WTC11 (cell line): ENCODE measurements around the gene HDDC3. TPM values are rescaled to one million over a fixed set of nuclear protein-coding genes. Genes with fewer than 3 reads are reported as not detected.

Source experiments
- ATAC-seq: fragments of 200-7000 bp; cut with Tn5 transposase; 2 replicates; pipeline ENCODE4 v1.10.0; 2021; ENCODE audit warnings: mild to moderate bottlenecking, moderate library complexity
- CTCF ChIA-PET: fragments of 300-600 bp; sonication (Branson Sonifier 250); formaldehyde crosslinking; loops from one replicate; lab custom pipeline; 2021; ENCODE audit warnings: antibody characterized with exemption; lab: Charles Lee
- POLR2A ChIA-PET: fragments of 350-600 bp; sonication (Branson Sonifier 250); formaldehyde crosslinking; loops from one replicate; lab custom pipeline; 2021; ENCODE audit warnings: antibody characterized with exemption; lab: Charles Lee
- DNase-seq: peaks from one replicate; pipeline ENCODE4 v3.0.0; 2021; ENCODE audit warnings: low spot score
- H3K27ac Mint-ChIP-seq: 2 replicates; pipeline ENCODE4 v1.8.0; 2021; ENCODE audit warnings: mixed read lengths
- H3K27me3 Mint-ChIP-seq: 2 replicates; pipeline ENCODE4 v1.8.0; 2021; ENCODE audit warnings: low read depth, mild to moderate bottlenecking, moderate library complexity, mixed read lengths
- H3K36me3 Mint-ChIP-seq: 2 replicates; pipeline ENCODE4 v1.8.0; 2021; ENCODE audit warnings: mixed read lengths
- H3K4me1 Mint-ChIP-seq: 2 replicates; pipeline ENCODE4 v1.8.0; 2022; ENCODE audit warnings: mixed read lengths
- H3K4me3 Mint-ChIP-seq: 2 replicates; pipeline ENCODE4 v1.8.0; 2021; ENCODE audit warnings: mild to moderate bottlenecking, moderate library complexity, mixed read lengths
- H3K9me3 Mint-ChIP-seq: 2 replicates; pipeline ENCODE4 v1.8.0; 2021; ENCODE audit warnings: mixed read lengths
- ATF1 ChIP-seq: sonication (generic); formaldehyde crosslinking; IDR thresholded peaks from 2 replicates; pipeline ENCODE4 v1.8.1; 2023; ENCODE audit warnings: mild to moderate bottlenecking, moderate library complexity, missing genetic modification reagents
- CTCF ChIP-seq: fragments of 200-600 bp; IDR thresholded peaks from 2 replicates; pipeline ENCODE4 v1.8.0; 2022; ENCODE audit warnings: antibody characterized with exemption
- E2F4 ChIP-seq: sonication (generic); formaldehyde crosslinking; IDR thresholded peaks from 2 replicates; pipeline ENCODE4 v1.8.1; 2022; ENCODE audit warnings: low read depth, mild to moderate bottlenecking, moderate library complexity, missing genetic modification reagents, borderline replicate concordance
- ESRRA ChIP-seq: sonication (generic); formaldehyde crosslinking; IDR thresholded peaks from 2 replicates; pipeline ENCODE4 v1.8.1; 2022; ENCODE audit warnings: mild to moderate bottlenecking, missing genetic modification reagents, borderline replicate concordance
- GRHL2 ChIP-seq: fragments of 250-450 bp; sonication (Bioruptor Pico); IDR thresholded peaks from 2 replicates; pipeline ENCODE4 v1.8.0; 2022; ENCODE audit warnings: mild to moderate bottlenecking, moderate library complexity; ENCODE audit not compliant: insufficient replicate concordance, severe bottlenecking
- IRF2 ChIP-seq: sonication (generic); formaldehyde crosslinking; IDR thresholded peaks from 2 replicates; pipeline ENCODE4 v1.8.0; 2022; ENCODE audit warnings: low read depth, missing genetic modification reagents, borderline replicate concordance
- MAX ChIP-seq: sonication (generic); formaldehyde crosslinking; IDR thresholded peaks from 2 replicates; pipeline ENCODE4 v1.8.0; 2022; ENCODE audit warnings: mild to moderate bottlenecking, missing genetic modification reagents
- NFE2L1 ChIP-seq: sonication (generic); formaldehyde crosslinking; IDR thresholded peaks from 2 replicates; pipeline ENCODE4 v1.8.1; 2023; ENCODE audit warnings: missing genetic modification reagents
- RORB ChIP-seq: fragments of 250-450 bp; sonication (Bioruptor Pico); IDR thresholded peaks from 2 replicates; pipeline ENCODE4 v1.9.0; 2021; ENCODE audit warnings: mild to moderate bottlenecking
- STAT6 ChIP-seq: sonication (generic); formaldehyde crosslinking; conservative IDR thresholded peaks from 2 replicates; pipeline ENCODE4 v1.8.1; 2023; ENCODE audit warnings: mild to moderate bottlenecking, low read depth, missing genetic modification reagents, moderate library complexity
- TEAD4 ChIP-seq: sonication (generic); formaldehyde crosslinking; IDR thresholded peaks from 2 replicates; pipeline ENCODE4 v1.8.0; 2022; ENCODE audit warnings: mild to moderate bottlenecking, missing genetic modification reagents
- ZNF423 ChIP-seq: fragments of 250-450 bp; sonication (Bioruptor Pico); IDR thresholded peaks from 2 replicates; pipeline ENCODE4 v2.1.2; 2022; ENCODE audit warnings: mild to moderate bottlenecking, moderate library complexity
- ZNF425 ChIP-seq: fragments of 250-450 bp; sonication (Bioruptor Pico); conservative IDR thresholded peaks from 2 replicates; pipeline ENCODE4 v1.9.0; 2021; ENCODE audit warnings: mild to moderate bottlenecking
- ZNF512 ChIP-seq: sonication (generic); formaldehyde crosslinking; IDR thresholded peaks from 2 replicates; pipeline ENCODE4 v1.8.1; 2022; ENCODE audit warnings: missing genetic modification reagents, borderline replicate concordance
- total RNA-seq: library from RNA; stranded (reverse); gene quantifications from 3 replicates; pipeline ENCODE4 v1.2.3, GENCODE V29; 2021
- TF ChIP-seq, protein P1 (sequence below): fragments of 250-450 bp; sonication (Bioruptor Pico); IDR thresholded peaks from 2 replicates; pipeline ENCODE4 v1.9.0; 2021; ENCODE audit warnings: moderate library complexity, mild to moderate bottlenecking, inconsistent platforms, borderline replicate concordance
- TF ChIP-seq, protein P2 (sequence below): sonication (generic); formaldehyde crosslinking; IDR thresholded peaks from 2 replicates; pipeline ENCODE4 v1.8.1; 2023; ENCODE audit warnings: mild to moderate bottlenecking, missing genetic modification reagents, moderate library complexity

The HDDC3 gene
- total RNA-seq, 1 experiment from 2014 or later, result 16.4 TPM

DNA sequence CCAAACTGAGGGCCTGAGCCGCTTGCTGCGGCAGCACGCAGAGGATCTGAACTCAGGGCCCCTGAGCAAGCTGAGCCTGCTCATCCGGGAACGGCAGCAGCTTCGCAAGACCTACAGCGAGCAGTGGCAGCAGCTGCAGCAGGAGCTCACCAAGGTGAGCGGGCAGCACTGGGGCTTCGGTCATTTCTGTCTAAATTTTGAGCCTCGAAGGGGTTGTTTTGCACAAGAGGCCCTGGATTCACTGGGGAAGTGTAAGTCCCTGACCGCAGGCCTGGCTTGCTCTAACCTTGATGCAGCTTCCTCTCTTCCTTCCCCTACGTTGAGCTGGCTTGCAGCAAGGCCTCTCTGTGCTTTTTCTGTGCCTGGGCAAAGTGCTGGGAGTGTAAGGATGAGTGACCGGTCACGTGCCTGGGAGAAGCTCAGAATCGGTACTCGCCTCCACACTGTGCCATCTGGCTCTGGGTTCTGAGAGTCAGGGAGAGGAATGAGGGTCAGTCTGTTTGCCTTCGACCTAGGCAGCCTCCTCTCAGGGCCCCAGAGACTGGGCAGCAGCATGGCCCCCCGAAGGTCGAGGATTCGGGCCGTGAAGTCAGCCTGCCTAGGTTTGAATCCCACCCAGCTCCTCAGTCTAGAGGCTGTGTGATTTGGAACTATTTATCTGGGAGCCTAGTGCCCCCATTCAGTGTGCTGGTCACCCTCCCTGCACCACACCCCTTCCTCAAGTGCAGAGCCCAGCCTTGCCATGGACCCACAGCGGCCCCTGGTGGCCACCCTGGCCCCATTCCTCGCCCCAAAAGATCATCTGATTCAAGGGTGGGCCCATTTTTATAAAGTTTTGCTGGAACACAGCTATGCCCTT lies 46.7 kb downstream of the HDDC3 start:
- Mint-ChIP-seq H3K36me3 (no peaks in the 10 kb centered on the region), H3K4me3 (no peak overlapping the region), H3K27ac (0 out of 2 replicates have a peak overlapping the region, but pooled peaks have one; percentile 49), H3K27me3 (no peaks in the 10 kb centered on the region), H3K9me3 (no peaks in the 10 kb centered on the region), H3K4me1 (peaks cover 22% of the 10 kb centered on the region)
- POLR2A ChIA-PET, result interaction anchor here (0.5 to 2.7 kb wide), 3 partner anchors 17 to 981 kb away, joined by 3 to 8 read pairs (median 5); partner anchors contain the start of genes BLM and FURIN
- peak; percentile 89 for DNase-seq
- CTCF ChIA-PET, result interaction anchor here (0.6 to 4.9 kb wide), 54 partner anchors 10 to 742 kb away, joined by 3 to 75 read pairs (median 4); partner anchors contain the start of genes BLM, FURIN, HDDC3 and IQGAP1
- TF ChIP-seq MAX (CRISPR knock-in tag), result peak; percentile 42; the same call in 1 of the 2 replicates
- peak; percentile 93 for TF ChIP-seq CTCF
- TF ChIP-seq IRF2 (CRISPR knock-in tag), result no peak
- ATAC-seq, result peak; percentile 47

DNA sequence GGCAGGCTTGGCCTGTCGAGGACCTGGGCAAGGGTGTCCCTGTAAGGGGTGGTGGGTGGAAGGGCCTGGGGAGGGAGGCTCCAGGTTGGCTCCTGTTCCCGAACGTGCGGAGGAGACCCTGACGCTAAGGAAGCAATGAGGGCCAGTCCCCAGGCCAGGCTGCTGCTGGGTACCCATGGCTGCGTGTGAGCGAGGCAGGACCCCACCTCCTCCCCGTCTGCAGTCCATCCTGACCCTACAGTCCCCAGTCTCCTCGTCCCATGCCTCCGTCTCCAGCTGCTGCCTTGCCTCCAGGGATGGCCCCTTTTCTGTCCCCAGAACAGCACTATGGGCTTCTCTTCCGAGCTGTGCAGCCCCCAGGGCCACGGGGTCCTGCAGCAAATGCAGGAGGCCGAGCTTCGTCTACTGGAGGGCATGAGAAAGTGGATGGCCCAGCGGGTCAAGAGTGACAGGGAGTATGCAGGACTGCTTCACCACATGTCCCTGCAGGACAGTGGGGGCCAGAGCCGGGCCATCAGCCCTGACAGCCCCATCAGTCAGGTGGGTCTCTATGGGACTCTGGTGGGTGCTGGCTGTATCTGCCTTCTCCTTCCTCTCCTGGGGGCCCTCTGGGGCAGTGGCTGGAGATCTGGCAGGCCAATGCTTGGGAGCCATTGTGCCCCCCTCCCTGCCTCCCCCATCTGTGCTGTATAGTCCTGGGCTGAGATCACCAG lies 47.5 kb downstream of the HDDC3 start:
- ChIA-PET POLR2A (interaction anchor here (0.6 to 2.7 kb wide), 3 partner anchors 16 to 170 kb away, joined by 4 to 8 read pairs (median 5); partner anchors contain the start of genes BLM and FURIN), CTCF (interaction anchor here (0.6 to 4.9 kb wide), 38 partner anchors 10 to 742 kb away, joined by 3 to 75 read pairs (median 4); partner anchors contain the start of genes BLM, FURIN, HDDC3 and IQGAP1)
- Mint-ChIP-seq H3K9me3 (no peaks in the 10 kb centered on the region), H3K4me1 (peaks cover 22% of the 10 kb centered on the region), H3K27ac (no peak overlapping the region), H3K27me3 (no peaks in the 10 kb centered on the region), H3K4me3 (peak overlapping the region; percentile 45), H3K36me3 (no peaks in the 10 kb centered on the region)
- ATAC-seq, result peak; percentile 7
- DNase-seq, result peak; percentile 31
- TF ChIP-seq GRHL2 (CRISPR knock-in tag) (no peak), ATF1 (CRISPR knock-in tag) (no peak), ZNF423 (no peak), ZNF425 (no peak), TEAD4 (no peak), NFE2L1 (CRISPR knock-in tag) (no peak), RORB (no peak), MAX (CRISPR knock-in tag) (no peak), STAT6 (CRISPR knock-in tag) (no peak), ESRRA (CRISPR knock-in tag) (no peak), ZNF512 (CRISPR knock-in tag) (no peak), E2F4 (no peak)
- TF ChIP-seq, protein P1, sequence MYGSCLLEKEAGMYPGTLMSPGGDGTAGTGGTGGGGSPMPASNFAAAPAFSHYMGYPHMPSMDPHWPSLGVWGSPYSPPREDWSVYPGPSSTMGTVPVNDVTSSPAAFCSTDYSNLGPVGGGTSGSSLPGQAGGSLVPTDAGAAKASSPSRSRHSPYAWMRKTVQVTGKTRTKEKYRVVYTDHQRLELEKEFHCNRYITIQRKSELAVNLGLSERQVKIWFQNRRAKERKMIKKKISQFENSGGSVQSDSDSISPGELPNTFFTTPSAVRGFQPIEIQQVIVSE, result no peak
- TF ChIP-seq, protein P2, sequence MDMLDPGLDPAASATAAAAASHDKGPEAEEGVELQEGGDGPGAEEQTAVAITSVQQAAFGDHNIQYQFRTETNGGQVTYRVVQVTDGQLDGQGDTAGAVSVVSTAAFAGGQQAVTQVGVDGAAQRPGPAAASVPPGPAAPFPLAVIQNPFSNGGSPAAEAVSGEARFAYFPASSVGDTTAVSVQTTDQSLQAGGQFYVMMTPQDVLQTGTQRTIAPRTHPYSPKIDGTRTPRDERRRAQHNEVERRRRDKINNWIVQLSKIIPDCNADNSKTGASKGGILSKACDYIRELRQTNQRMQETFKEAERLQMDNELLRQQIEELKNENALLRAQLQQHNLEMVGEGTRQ, result no peak
